ENCODE measurements around the gene MISP3. TPM values are rescaled to one million over a fixed set of nuclear protein-coding genes. Genes with fewer than 3 reads are reported as not detected.
A peak's percentile ranks its signal among the peaks of the same experiment; 100 is the strongest.

MISP3 gene
- total and polyA plus RNA-seq, 9 of the 15 experiments (the other 6 are each of a cell fraction or from before 2014, with no cell fraction given): 0.25 to 5.6 (median 1.6) TPM

DNA sequence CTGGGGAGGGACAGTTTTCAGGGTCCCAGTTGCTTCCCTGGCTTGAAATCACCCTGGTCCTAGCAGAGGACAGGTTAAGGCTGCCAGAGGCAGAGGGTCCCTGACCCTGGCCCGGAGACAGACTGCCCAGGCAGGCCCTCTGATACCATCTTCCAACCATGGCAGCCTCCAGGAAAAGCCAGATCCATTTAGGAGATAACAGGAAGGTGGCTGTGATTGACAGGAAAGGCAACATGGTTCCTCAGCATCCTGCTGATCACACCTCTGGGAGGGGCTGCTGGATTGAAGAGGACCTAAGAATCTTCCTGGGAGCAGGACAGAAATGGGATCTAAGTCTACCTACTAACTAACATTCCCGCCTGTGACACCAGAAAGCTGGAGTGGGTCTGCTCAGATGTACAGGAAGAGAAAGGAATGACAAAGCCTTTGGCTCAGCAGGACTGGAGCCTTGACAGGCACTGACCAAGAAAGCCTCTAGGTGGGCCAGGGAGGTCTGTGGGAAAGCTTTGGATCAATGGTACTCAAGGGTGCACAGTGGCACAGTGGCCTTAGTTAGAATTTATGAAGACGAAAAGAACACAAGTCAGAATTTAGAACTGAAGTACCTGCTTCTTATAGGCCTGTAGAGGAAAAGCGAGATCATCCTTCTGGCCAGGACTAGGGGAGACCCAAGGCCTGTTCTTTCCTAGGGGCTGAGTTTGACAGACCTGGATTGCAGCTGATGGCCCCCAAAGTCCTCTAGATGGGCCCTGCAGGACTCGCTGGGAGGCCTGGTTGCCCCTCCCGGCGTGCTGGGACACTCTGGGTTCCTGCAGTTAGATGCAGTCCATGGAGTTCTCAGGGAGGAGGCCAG is 47.3 kb downstream of the MISP3 start:
- H2AFZ ChIP-seq (ENCODE audit: low read depth, low read length): no peak overlapping the region
- TSS peak; percentile 23 for BruUV-seq (replicated peaks)
- ATAC-seq (no peak), FAIRE-seq (peak; percentile 11), DNase-seq (ENCODE audit: extremely low read depth in 1 of 4, low spot score in 3 of 4) (no peak)
- H3K4me1 ChIP-seq (replicated peaks in 1 of 2; ENCODE audit: control insufficient read depth in 2 of 2, insufficient read depth in 2 of 2, low read length in 2 of 2): peaks cover 33 to 36% of the 10 kb centered on the region in 2 experiments; a peak in 4 of 5 replicates
- no peaks in the 10 kb centered on the region for H3K27me3 ChIP-seq (ENCODE audit: control insufficient read depth in 2 of 2, insufficient read depth in 2 of 2, low read length in 2 of 2)
- peaks cover 18% of the 10 kb centered on the region for H3K79me2 ChIP-seq (ENCODE audit: control insufficient read depth, insufficient read depth, low read length)
- peaks cover 33% of the 10 kb centered on the region; the same call in 2 of the 3 replicates for H3K36me3 ChIP-seq (ENCODE audit: control insufficient read depth, insufficient read depth, low read length)
- H4K20me1 ChIP-seq (replicated peaks; ENCODE audit: control insufficient read depth, insufficient read depth, low read length): no peaks in the 10 kb centered on the region
- no peak overlapping the region for H3K4me2 ChIP-seq (ENCODE audit: insufficient read depth, low read length)
- H3K27ac ChIP-seq (ENCODE audit: extremely low read depth, low read depth, low read length): no peak overlapping the region; the same call in 2 of the 3 replicates
- no peaks in the 10 kb centered on the region for H3K9me1 ChIP-seq (ENCODE audit: control insufficient read depth, insufficient read depth, low read length)
- WGBS (ENCODE audit: insufficient coverage, low coverage, missing lambda C conversion rate): 87% methylated on average over 7 of the region's 7 CpGs
- TF ChIP-seq POLR2G (IDR thresholded peaks at IDR 0.05; ENCODE audit: low read depth, low read length): peak; percentile 43; the same call in 1 of the 2 replicates
- TF ChIP-seq, protein P1, sequence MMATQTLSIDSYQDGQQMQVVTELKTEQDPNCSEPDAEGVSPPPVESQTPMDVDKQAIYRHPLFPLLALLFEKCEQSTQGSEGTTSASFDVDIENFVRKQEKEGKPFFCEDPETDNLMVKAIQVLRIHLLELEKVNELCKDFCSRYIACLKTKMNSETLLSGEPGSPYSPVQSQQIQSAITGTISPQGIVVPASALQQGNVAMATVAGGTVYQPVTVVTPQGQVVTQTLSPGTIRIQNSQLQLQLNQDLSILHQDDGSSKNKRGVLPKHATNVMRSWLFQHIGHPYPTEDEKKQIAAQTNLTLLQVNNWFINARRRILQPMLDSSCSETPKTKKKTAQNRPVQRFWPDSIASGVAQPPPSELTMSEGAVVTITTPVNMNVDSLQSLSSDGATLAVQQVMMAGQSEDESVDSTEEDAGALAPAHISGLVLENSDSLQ (IDR thresholded peaks at IDR 0.05): peak; percentile 87
- no peak for TF ChIP-seq CHD4 (IDR thresholded peaks at IDR 0.05; ENCODE audit: insufficient read depth, insufficient replicate concordance, low read depth, low read length, poor library complexity, severe bottlenecking)
- TF ChIP-seq, protein P2, sequence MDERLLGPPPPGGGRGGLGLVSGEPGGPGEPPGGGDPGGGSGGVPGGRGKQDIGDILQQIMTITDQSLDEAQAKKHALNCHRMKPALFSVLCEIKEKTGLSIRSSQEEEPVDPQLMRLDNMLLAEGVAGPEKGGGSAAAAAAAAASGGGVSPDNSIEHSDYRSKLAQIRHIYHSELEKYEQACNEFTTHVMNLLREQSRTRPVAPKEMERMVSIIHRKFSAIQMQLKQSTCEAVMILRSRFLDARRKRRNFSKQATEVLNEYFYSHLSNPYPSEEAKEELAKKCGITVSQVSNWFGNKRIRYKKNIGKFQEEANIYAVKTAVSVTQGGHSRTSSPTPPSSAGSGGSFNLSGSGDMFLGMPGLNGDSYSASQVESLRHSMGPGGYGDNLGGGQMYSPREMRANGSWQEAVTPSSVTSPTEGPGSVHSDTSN (CRISPR knock-in tag; IDR thresholded peaks at IDR 0.05; ENCODE audit: low read depth): no peak
- TF ChIP-seq, protein P2 (tag; conservative IDR thresholded peaks at IDR 0.05; ENCODE audit: low read depth): 0 out of 2 replicates have a peak, but pooled peaks have one; percentile 29
- TF ChIP-seq NR2C1 (IDR thresholded peaks at IDR 0.05): no peak
- TF ChIP-seq NR2C1 (tag; IDR thresholded peaks at IDR 0.05): no peak
- no peak overlapping the region for H3K4me3 ChIP-seq
- CTCF ChIA-PET (ENCODE audit: low intra/inter-chr PET ratio): no interaction called here
- in situ Hi-C loops (cut with MboI) (no loop called here), intact Hi-C loops (cut with micrococcal nuclease) (no loop called here)
- H3K9ac ChIP-seq (ENCODE audit: insufficient read depth in 1 of 2, low read depth in 2 of 2, low read length in 2 of 2): peak overlapping the region in 1 of 2 experiments; percentile 50; a peak in 2 of 4 replicates
- POLR2A ChIA-PET: interaction anchor here (0.7 kb wide), 1 partner anchor 155 kb away, joined by 3 read pairs; no protein-coding TSS in a partner anchor
- no peaks in the 10 kb centered on the region for H3K9me3 ChIP-seq (replicated peaks; ENCODE audit: control insufficient read depth, insufficient read depth, low read depth, low read length)
